WTC11 (cell line): ENCODE results near the gene TIMM10B. TPM values are rescaled to one million over a fixed set of nuclear protein-coding genes. Genes with fewer than 3 reads are reported as not detected.

Experiments
- ATAC-seq: fragments of 200-7000 bp; cut with Tn5 transposase; 2 replicates; pipeline ENCODE4 v1.10.0; 2021; ENCODE audit warnings: mild to moderate bottlenecking, moderate library complexity
- CTCF ChIA-PET: fragments of 300-600 bp; sonication (Branson Sonifier 250); formaldehyde crosslinking; loops from one replicate; lab custom pipeline; 2021; ENCODE audit warnings: antibody characterized with exemption; lab: Charles Lee
- POLR2A ChIA-PET: fragments of 350-600 bp; sonication (Branson Sonifier 250); formaldehyde crosslinking; loops from one replicate; lab custom pipeline; 2021; ENCODE audit warnings: antibody characterized with exemption; lab: Charles Lee
- DNase-seq: peaks from one replicate; pipeline ENCODE4 v3.0.0; 2021; ENCODE audit warnings: low spot score
- H3K27ac Mint-ChIP-seq: 2 replicates; pipeline ENCODE4 v1.8.0; 2021; ENCODE audit warnings: mixed read lengths
- H3K27me3 Mint-ChIP-seq: 2 replicates; pipeline ENCODE4 v1.8.0; 2021; ENCODE audit warnings: low read depth, mild to moderate bottlenecking, moderate library complexity, mixed read lengths
- H3K36me3 Mint-ChIP-seq: 2 replicates; pipeline ENCODE4 v1.8.0; 2021; ENCODE audit warnings: mixed read lengths
- H3K4me1 Mint-ChIP-seq: 2 replicates; pipeline ENCODE4 v1.8.0; 2022; ENCODE audit warnings: mixed read lengths
- H3K4me3 Mint-ChIP-seq: 2 replicates; pipeline ENCODE4 v1.8.0; 2021; ENCODE audit warnings: mild to moderate bottlenecking, moderate library complexity, mixed read lengths
- H3K9me3 Mint-ChIP-seq: 2 replicates; pipeline ENCODE4 v1.8.0; 2021; ENCODE audit warnings: mixed read lengths
- E2F1 ChIP-seq: sonication (generic); formaldehyde crosslinking; IDR thresholded peaks from 2 replicates; pipeline ENCODE4 v1.8.0; 2022; ENCODE audit warnings: mild to moderate bottlenecking, missing genetic modification reagents
- EMX1 ChIP-seq: fragments of 250-450 bp; sonication (Bioruptor Pico); IDR thresholded peaks from 2 replicates; pipeline ENCODE4 v1.8.0; 2021; ENCODE audit warnings: mild to moderate bottlenecking
- ESRRA ChIP-seq: sonication (generic); formaldehyde crosslinking; IDR thresholded peaks from 2 replicates; pipeline ENCODE4 v1.8.1; 2022; ENCODE audit warnings: mild to moderate bottlenecking, missing genetic modification reagents, borderline replicate concordance
- FOXK1 ChIP-seq: sonication (generic); formaldehyde crosslinking; IDR thresholded peaks from 2 replicates; pipeline ENCODE4 v1.8.0; 2022; ENCODE audit warnings: mild to moderate bottlenecking, moderate library complexity, missing genetic modification reagents
- FOXP1 ChIP-seq: sonication (generic); formaldehyde crosslinking; IDR thresholded peaks from 2 replicates; pipeline ENCODE4 v1.8.0; 2022; ENCODE audit warnings: missing genetic modification reagents, mild to moderate bottlenecking, moderate library complexity, borderline replicate concordance
- GABPB1 ChIP-seq: sonication (generic); formaldehyde crosslinking; IDR thresholded peaks from 2 replicates; pipeline ENCODE4 v1.8.1; 2023; ENCODE audit warnings: mild to moderate bottlenecking, missing genetic modification reagents
- IRF2 ChIP-seq: sonication (generic); formaldehyde crosslinking; IDR thresholded peaks from 2 replicates; pipeline ENCODE4 v1.8.0; 2022; ENCODE audit warnings: low read depth, missing genetic modification reagents, borderline replicate concordance
- JAZF1 ChIP-seq: fragments of 250-450 bp; sonication (Bioruptor Pico); IDR thresholded peaks from 2 replicates; pipeline ENCODE4 v1.9.0; 2021; ENCODE audit warnings: moderate library complexity, mild to moderate bottlenecking, inconsistent platforms
- MXD4 ChIP-seq: fragments of 250-450 bp; sonication (Bioruptor Pico); IDR thresholded peaks from 2 replicates; pipeline ENCODE4 v1.8.0; 2021; ENCODE audit warnings: mild to moderate bottlenecking, moderate library complexity, borderline replicate concordance
- NFYB ChIP-seq: sonication (generic); formaldehyde crosslinking; conservative IDR thresholded peaks from 2 replicates; pipeline ENCODE4 v1.8.0; 2022; ENCODE audit warnings: low read depth, missing genetic modification reagents
- NR3C1 ChIP-seq: sonication (generic); formaldehyde crosslinking; conservative IDR thresholded peaks from 2 replicates; pipeline ENCODE4 v1.8.1; 2023; ENCODE audit warnings: low read depth, mild to moderate bottlenecking, missing genetic modification reagents
- PRRX2 ChIP-seq: fragments of 250-450 bp; sonication (Bioruptor Pico); IDR thresholded peaks from 2 replicates; pipeline ENCODE4 v1.8.0; 2021; ENCODE audit warnings: mild to moderate bottlenecking
- RORB ChIP-seq: fragments of 250-450 bp; sonication (Bioruptor Pico); IDR thresholded peaks from 2 replicates; pipeline ENCODE4 v1.9.0; 2021; ENCODE audit warnings: mild to moderate bottlenecking
- SMAD4 ChIP-seq: sonication (generic); formaldehyde crosslinking; IDR thresholded peaks from 2 replicates; pipeline ENCODE4 v1.8.0; 2022; ENCODE audit warnings: mild to moderate bottlenecking, missing genetic modification reagents
- SP1 ChIP-seq: sonication (generic); formaldehyde crosslinking; conservative IDR thresholded peaks from 2 replicates; pipeline ENCODE4 v1.8.1; 2022; ENCODE audit warnings: missing genetic modification reagents
- TCF7 ChIP-seq: sonication (generic); formaldehyde crosslinking; IDR thresholded peaks from 2 replicates; pipeline ENCODE4 v1.8.0; 2022; ENCODE audit warnings: mild to moderate bottlenecking, low read depth, missing genetic modification reagents, moderate library complexity
- ZNF416 ChIP-seq: fragments of 250-450 bp; sonication (Bioruptor Pico); IDR thresholded peaks from 2 replicates; pipeline ENCODE4 v1.9.0; 2021; ENCODE audit warnings: mild to moderate bottlenecking, inconsistent platforms
- total RNA-seq: library from RNA; stranded (reverse); gene quantifications from 3 replicates; pipeline ENCODE4 v1.2.3, GENCODE V29; 2021
- TF ChIP-seq, protein P1 (sequence below): fragments of 250-450 bp; sonication (Bioruptor Pico); IDR thresholded peaks from 2 replicates; pipeline ENCODE4 v2.1.2; 2022; ENCODE audit warnings: mild to moderate bottlenecking, moderate library complexity
- TF ChIP-seq, protein P2 (sequence below): sonication (generic); formaldehyde crosslinking; IDR thresholded peaks from 2 replicates; pipeline ENCODE4 v1.8.0; 2023; ENCODE audit warnings: missing genetic modification reagents, mild to moderate bottlenecking, borderline replicate concordance
- TF ChIP-seq, protein P3 (sequence below): sonication (generic); formaldehyde crosslinking; IDR thresholded peaks from 2 replicates; pipeline ENCODE4 v1.8.1; 2023; ENCODE audit warnings: mild to moderate bottlenecking, missing genetic modification reagents, moderate library complexity
- TF ChIP-seq, protein P4 (sequence below): sonication (generic); formaldehyde crosslinking; IDR thresholded peaks from 2 replicates; pipeline ENCODE4 v1.8.0; 2022; ENCODE audit warnings: mild to moderate bottlenecking, missing genetic modification reagents

The TIMM10B gene
- total RNA-seq, 1 experiment from 2014 or later, result 35.8 TPM

DNA sequence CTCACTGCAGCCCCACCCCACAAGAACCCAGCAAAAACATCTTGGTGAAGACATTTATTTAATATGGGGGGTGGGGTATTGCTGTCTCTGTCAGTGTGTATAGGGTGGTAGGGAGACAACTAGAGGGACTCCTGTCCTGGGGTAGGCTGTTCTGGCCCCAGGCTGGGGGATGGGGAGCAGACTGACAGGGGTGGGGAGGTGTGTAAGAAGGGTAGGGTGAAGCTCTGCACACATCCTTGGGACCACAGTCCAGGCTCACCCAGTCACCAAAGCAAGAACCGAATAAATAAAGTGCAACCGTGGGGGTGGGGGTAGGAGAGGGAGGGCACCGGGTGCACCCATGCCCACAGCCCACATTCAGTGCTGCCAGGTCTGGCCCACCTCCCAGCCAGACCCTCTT, 32.7 kb upstream of the TIMM10B start (continued):
- TF ChIP-seq, protein P1, sequence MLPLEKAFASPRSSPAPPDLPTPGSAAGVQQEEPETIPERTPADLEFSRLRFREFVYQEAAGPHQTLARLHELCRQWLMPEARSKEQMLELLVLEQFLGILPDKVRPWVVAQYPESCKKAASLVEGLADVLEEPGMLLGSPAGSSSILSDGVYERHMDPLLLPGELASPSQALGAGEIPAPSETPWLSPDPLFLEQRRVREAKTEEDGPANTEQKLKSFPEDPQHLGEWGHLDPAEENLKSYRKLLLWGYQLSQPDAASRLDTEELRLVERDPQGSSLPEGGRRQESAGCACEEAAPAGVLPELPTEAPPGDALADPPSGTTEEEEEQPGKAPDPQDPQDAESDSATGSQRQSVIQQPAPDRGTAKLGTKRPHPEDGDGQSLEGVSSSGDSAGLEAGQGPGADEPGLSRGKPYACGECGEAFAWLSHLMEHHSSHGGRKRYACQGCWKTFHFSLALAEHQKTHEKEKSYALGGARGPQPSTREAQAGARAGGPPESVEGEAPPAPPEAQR, result no peak
- TF ChIP-seq JAZF1 (CRISPR knock-in tag) (no peak), RORB (CRISPR knock-in tag) (no peak)

GRCh38 chr11:6452219-6452618, 29.1 kb upstream of the TIMM10B start:
- ChIA-PET POLR2A (no interaction called here), CTCF (interaction anchor here (0.8 to 6.0 kb wide), 6 partner anchors 9 to 116 kb away, joined by 3 to 42 read pairs (median 4); no protein-coding TSS in a partner anchor)
- Mint-ChIP-seq H3K9me3 (no peaks in the 10 kb centered on the region), H3K27ac (no peak overlapping the region), H3K4me3 (no peak overlapping the region), H3K36me3 (peaks cover 2% of the 10 kb centered on the region; the same call in 1 of the 2 replicates), H3K4me1 (no peaks in the 10 kb centered on the region), H3K27me3 (no peaks in the 10 kb centered on the region)
- ATAC-seq (no peak), DNase-seq (no peak)
- TF ChIP-seq SP1, result no peak
- TF ChIP-seq NR3C1 (CRISPR knock-in tag), result no peak
- no peak for TF ChIP-seq NFYB
- TF ChIP-seq PRRX2 (CRISPR knock-in tag), result no peak
- no peak for TF ChIP-seq GABPB1 (CRISPR knock-in tag)
- TF ChIP-seq EMX1, result no peak
- TF ChIP-seq, protein P2, sequence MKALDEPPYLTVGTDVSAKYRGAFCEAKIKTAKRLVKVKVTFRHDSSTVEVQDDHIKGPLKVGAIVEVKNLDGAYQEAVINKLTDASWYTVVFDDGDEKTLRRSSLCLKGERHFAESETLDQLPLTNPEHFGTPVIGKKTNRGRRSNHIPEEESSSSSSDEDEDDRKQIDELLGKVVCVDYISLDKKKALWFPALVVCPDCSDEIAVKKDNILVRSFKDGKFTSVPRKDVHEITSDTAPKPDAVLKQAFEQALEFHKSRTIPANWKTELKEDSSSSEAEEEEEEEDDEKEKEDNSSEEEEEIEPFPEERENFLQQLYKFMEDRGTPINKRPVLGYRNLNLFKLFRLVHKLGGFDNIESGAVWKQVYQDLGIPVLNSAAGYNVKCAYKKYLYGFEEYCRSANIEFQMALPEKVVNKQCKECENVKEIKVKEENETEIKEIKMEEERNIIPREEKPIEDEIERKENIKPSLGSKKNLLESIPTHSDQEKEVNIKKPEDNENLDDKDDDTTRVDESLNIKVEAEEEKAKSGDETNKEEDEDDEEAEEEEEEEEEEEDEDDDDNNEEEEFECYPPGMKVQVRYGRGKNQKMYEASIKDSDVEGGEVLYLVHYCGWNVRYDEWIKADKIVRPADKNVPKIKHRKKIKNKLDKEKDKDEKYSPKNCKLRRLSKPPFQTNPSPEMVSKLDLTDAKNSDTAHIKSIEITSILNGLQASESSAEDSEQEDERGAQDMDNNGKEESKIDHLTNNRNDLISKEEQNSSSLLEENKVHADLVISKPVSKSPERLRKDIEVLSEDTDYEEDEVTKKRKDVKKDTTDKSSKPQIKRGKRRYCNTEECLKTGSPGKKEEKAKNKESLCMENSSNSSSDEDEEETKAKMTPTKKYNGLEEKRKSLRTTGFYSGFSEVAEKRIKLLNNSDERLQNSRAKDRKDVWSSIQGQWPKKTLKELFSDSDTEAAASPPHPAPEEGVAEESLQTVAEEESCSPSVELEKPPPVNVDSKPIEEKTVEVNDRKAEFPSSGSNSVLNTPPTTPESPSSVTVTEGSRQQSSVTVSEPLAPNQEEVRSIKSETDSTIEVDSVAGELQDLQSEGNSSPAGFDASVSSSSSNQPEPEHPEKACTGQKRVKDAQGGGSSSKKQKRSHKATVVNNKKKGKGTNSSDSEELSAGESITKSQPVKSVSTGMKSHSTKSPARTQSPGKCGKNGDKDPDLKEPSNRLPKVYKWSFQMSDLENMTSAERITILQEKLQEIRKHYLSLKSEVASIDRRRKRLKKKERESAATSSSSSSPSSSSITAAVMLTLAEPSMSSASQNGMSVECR (CRISPR knock-in tag), result no peak
- TF ChIP-seq TCF7 (CRISPR knock-in tag), result no peak
- TF ChIP-seq, all 79 proteins: peak for 0

- H3K27me3 Mint-ChIP-seq, result no peaks in the 10 kb centered on the region
- no peak for TF ChIP-seq SMAD4 (CRISPR knock-in tag)
- no peak for TF ChIP-seq ESRRA
- H3K36me3 Mint-ChIP-seq, result peaks cover 2% of the 10 kb centered on the region; the same call in 1 of the 2 replicates
- no peaks in the 10 kb centered on the region for H3K4me1 Mint-ChIP-seq
- POLR2A ChIA-PET, result no interaction called here
- CTCF ChIA-PET, result interaction anchor here (0.6 to 6.0 kb wide), 5 partner anchors 10 to 78 kb away, joined by 3 to 42 read pairs (median 4); no protein-coding TSS in a partner anchor
- no peak overlapping the region for H3K27ac Mint-ChIP-seq
- DNase-seq, result no peak
- no peaks in the 10 kb centered on the region for H3K9me3 Mint-ChIP-seq
- no peak for ATAC-seq
- no peak overlapping the region for H3K4me3 Mint-ChIP-seq
These were observed 28.1 kb upstream of the TIMM10B start for GRCh38 chr11:6453152-6453551.

- ATAC-seq (no peak), DNase-seq (no peak)
- CTCF ChIA-PET, result interaction anchor here (1.0 to 6.0 kb wide), 2 partner anchors 11 to 27 kb away, joined by 3 to 42 read pairs; no protein-coding TSS in a partner anchor
- no peak overlapping the region for H3K27ac Mint-ChIP-seq
- no peaks in the 10 kb centered on the region for H3K4me1 Mint-ChIP-seq
- TF ChIP-seq FOXK1, result no peak
- TF ChIP-seq MXD4 (CRISPR knock-in tag), result no peak
- TF ChIP-seq, protein P3, sequence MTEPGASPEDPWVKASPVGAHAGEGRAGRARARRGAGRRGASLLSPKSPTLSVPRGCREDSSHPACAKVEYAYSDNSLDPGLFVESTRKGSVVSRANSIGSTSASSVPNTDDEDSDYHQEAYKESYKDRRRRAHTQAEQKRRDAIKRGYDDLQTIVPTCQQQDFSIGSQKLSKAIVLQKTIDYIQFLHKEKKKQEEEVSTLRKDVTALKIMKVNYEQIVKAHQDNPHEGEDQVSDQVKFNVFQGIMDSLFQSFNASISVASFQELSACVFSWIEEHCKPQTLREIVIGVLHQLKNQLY (CRISPR knock-in tag), result no peak
- TF ChIP-seq E2F1 (CRISPR knock-in tag), result no peak
- TF ChIP-seq, protein P4, sequence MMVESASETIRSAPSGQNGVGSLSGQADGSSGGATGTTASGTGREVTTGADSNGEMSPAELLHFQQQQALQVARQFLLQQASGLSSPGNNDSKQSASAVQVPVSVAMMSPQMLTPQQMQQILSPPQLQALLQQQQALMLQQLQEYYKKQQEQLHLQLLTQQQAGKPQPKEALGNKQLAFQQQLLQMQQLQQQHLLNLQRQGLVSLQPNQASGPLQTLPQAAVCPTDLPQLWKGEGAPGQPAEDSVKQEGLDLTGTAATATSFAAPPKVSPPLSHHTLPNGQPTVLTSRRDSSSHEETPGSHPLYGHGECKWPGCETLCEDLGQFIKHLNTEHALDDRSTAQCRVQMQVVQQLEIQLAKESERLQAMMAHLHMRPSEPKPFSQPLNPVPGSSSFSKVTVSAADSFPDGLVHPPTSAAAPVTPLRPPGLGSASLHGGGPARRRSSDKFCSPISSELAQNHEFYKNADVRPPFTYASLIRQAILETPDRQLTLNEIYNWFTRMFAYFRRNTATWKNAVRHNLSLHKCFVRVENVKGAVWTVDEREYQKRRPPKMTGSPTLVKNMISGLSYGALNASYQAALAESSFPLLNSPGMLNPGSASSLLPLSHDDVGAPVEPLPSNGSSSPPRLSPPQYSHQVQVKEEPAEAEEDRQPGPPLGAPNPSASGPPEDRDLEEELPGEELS, result no peak
- no peak for TF ChIP-seq ZNF416 (CRISPR knock-in tag)
- TF ChIP-seq IRF2 (CRISPR knock-in tag), result no peak
- no peak for TF ChIP-seq FOXP1
- no peaks in the 10 kb centered on the region for H3K27me3 Mint-ChIP-seq
- H3K9me3 Mint-ChIP-seq, result no peaks in the 10 kb centered on the region
- H3K36me3 Mint-ChIP-seq, result peaks cover 2% of the 10 kb centered on the region; the same call in 1 of the 2 replicates
- no peak overlapping the region for H3K4me3 Mint-ChIP-seq
- POLR2A ChIA-PET, result no interaction called here
These were observed 26.2 kb upstream of the TIMM10B start for GRCh38 chr11:6455070-6455469.
